ENCODE results near the gene RPL7L1. TPM values are rescaled to one million over a fixed set of nuclear protein-coding genes. Genes with fewer than 3 reads are reported as not detected.
A peak's percentile ranks its signal among the peaks of the same experiment; 100 is the strongest.
"Not testable (repeated sequence)": the region's sequence is repeated elsewhere in the genome, so short reads cannot be mapped to it uniquely, and the experiment has no call there.

The RPL7L1 gene
- 56.0 TPM for total RNA-seq

DNA sequence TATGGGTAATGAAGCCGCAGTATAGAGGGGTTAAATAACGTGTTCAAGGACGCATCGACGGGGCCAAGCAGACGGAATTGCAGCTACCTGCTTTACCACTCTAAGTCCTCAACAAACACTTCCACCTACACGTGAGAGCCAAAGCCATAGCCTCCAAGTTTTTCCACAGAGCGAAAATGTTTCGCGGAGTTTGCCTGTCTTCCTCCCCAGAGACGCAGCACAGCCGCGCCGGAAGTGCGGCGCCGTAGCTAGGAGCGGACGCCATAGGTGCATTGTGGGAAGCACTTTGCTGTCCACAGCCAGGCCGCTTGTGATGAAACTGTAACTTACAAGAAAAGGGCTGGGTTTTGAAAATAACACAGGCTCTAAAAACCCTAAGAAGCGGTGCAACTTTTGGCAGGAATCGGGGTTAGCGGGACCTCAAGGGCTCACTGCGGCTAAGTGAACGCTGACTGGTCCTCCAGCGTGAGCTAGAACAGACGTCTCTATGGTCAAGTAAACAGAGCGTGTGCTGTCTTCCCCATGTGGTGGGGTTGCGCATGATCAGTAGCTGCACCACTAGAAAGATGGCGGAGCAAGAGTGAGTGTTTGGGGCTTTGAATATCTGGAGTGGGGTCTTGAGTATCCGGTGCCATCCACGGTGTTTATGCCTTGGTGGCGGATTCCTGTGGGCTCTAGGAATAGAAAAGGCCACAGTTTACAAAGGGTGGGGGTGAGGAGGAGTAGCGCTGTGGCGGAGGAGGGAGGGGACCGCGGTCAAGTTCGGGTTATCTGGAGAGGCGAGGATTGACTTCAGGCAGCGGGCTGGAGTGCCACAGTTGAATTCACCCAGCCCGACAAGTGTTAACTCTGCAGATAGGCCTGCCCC lies at the start of gene RPL7L1:
Gene RPL7L1 (plus strand): TSS at position 245 of the 868 bp plus-strand sequence. CDS start 295 bp downstream, at position 540.
- DNase-seq (ENCODE audit: low read depth in 2 of 3, low spot score in 2 of 3) = peak; percentile 76 to 93 (median 88)

- DNase-seq (ENCODE audit: low read depth in 2 of 3, low spot score in 2 of 3) = no peak
Observed at GRCh38 chr6:42831237-42831636, 48.2 kb upstream of the RPL7L1 start.

DNA sequence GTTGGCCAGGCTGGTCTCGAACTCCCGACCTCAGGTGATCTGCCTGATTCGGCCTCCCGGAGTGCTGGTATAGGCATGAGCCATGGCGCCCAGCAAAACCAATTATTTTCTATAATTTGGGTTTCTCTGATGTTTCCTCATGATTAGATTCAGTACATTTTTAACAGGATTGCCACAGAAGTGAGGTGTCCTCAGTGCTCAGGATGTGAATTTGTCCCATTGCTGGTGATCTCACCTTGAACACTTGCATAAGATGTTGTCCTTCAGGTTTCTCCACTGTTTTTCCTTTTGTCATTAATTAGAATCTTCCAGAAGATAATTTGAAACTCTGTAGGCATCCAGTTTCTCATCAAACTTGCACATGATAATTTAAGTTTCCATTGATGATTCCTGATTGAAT lies 45.4 kb upstream of the RPL7L1 start:
- DNase-seq (ENCODE audit: low read depth in 2 of 3, low spot score in 2 of 3) = no peak

DNA sequence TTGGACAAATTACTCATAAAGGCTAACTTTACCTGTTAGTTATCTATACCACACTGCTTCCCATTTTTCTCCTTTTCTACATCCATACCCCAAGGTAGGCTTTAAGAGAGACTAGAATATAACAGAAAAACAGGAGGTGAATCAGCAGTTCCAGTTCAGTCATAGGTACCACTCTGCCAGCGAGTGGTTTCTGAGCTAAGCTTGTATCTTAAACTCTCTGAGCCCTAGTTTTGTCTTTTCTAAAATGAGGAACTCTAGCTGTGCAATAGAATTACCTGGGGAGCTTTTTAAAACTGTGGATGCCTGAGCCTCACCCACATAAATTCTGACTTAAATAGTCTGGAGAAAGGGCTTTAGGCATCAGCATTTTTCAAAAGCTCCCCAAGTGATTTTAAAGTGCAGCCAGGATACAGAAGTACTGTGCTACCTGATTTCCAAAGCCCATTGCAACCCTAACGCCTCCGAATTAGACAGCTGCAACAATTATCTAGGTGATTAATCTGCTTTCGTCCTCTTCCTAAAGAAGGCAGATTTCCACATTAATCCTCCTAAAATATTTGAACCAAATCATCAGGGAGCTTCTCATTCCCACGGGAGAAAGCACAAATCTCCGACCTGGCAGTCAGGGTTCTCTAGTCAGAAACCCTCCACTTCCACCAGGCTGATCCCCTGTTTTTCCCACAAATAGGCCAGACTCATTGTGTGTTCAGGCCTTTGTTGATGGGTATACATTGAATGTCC lies 37.4 kb upstream of the RPL7L1 start:
- DNase-seq (ENCODE audit: low read depth in 2 of 3, low spot score in 2 of 3) = peak in 2 of 3 donors; percentile 7 to 32

DNA sequence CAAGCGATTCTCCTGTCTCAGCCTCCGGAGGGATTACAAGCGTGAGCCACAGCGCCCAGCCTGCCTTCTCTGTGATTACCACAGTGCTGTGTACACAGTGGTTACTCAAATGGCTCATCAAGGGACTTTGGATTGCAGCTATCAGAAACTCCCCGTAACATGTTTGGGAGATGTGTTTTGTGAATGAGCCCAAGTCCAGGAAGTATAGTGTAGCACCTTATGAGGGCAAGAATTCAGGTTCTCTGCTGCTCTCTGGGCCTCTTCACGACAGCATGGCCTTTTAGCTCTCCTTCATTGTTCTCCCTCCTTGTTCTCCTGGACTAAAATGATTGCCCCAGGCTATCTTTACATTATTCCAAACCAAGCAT lies 34.1 kb upstream of the RPL7L1 start:
- DNase-seq (ENCODE audit: low read depth in 2 of 3, low spot score in 2 of 3) = no peak

- DNase-seq (ENCODE audit: low read depth in 2 of 3, low spot score in 2 of 3) = no peak
Observed at GRCh38 chr6:42846505-42846904, 32.9 kb upstream of the RPL7L1 start.

DNA sequence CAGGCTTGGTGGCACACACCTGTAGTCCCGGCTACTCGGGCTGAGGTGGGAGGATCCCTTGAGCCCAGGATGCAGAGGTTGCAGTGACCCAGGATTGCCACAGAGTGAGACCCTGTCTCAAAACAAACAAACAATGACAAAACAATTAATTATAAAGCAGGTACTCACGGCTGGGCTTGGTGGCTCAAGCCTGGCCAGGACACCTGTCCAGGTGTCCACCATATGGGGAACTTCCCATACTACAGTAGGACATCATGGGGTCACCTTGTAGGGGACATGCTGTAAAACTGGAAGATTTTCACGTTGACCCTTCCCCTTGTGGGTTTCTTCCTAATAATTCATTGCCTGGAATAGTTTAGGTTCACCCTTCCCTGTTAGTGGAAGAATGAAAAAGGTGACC lies 30.7 kb upstream of the RPL7L1 start:
- DNase-seq (ENCODE audit: low read depth in 2 of 3, low spot score in 2 of 3) = no peak

DNA sequence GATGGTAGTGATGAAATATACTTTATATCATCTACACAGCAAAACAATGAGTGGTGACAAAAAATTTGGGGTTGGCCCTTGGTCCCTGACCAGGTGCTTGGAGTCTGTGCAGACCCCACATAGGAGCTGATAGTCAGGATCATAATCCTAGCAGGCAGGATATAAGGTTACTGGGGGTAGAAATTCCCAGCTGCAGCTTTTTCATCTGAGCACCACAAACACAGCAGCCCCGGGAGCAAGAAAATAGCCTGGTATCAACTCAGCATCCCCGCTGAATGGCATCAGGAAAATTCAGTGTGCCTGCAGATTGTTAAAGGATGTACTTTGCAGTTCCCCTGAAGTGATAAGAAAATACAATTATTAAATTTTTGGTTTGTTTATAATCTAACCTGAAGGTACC lies 27.8 kb upstream of the RPL7L1 start:
- DNase-seq (ENCODE audit: low read depth in 2 of 3, low spot score in 2 of 3) = no peak

DNA sequence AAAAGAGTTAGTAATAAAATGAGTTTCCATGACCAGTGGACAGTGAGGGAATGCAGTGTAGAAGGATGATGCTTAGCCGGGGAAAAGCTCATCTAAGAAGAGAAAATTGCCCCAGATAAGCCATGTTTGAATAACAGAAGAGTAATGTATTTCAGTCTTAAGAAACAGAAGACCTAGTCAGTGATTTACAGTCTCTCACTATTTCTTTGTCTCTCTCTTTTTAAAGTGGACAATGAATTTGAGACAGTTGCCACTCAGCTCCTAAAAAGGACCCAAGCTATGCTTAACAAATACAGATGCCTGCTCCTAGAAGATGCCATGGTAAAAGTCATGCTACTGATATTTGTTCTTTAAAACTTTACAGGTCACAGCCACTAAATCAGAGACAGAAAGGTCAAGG lies 19.4 kb upstream of the RPL7L1 start:
- no peak for DNase-seq (ENCODE audit: low read depth in 2 of 3, low spot score in 2 of 3)

- DNase-seq (ENCODE audit: low read depth in 2 of 3, low spot score in 2 of 3) = no peak
Observed at GRCh38 chr6:42860481-42860880, 18.9 kb upstream of the RPL7L1 start.

GRCh38 chr6:42864602-42865001 lies 14.8 kb upstream of the RPL7L1 start:
- DNase-seq (ENCODE audit: low read depth in 2 of 3, low spot score in 2 of 3) = no peak

GRCh38 chr6:42870145-42870936 lies 9.1 kb upstream of the RPL7L1 start:
- DNase-seq (ENCODE audit: low read depth in 2 of 3, low spot score in 2 of 3) = no peak

DNA sequence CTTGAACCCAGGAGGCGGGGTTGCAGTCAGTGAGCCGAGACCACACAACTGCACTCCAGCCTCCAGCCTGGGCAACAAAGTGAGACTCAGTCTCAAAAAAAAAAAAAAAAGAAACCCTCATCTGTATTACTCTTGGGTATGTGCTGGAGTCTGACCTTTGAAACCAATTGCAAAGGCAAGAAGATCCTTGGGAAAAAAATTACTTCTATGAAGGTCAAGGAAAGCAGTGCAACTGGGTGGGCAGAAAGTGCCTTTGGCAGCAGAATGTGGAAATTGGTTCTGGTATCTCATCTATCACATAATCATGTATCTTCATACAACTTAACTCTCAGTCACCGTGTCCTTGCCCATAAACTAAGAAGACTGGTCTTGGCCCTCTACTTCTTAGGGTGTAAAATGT lies 7.7 kb upstream of the RPL7L1 start:
- DNase-seq (ENCODE audit: low read depth in 2 of 3, low spot score in 2 of 3) = no peak

DNA sequence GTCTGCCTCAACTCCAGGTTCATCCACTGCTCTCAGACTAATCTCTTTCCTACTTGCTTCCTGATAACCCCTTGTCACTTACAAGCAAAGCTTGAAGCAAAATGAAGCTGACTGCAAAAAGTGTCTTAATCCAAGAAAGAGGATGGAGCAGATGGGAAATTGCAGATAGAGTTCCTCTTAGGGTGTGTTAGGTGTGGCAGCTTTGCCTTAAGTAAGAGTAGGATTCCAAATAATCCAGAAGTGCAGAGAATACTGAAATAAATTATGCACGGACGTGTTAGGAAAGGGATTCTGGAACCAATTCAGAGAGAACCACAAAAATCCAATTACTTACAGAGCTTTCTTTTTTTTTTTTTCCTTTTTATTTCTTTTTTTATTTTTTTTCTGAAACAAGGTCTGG lies 6.1 kb upstream of the RPL7L1 start:
- no peak for DNase-seq (ENCODE audit: low read depth in 2 of 3, low spot score in 2 of 3)

- no peak for DNase-seq (ENCODE audit: low read depth in 2 of 3, low spot score in 2 of 3)
Observed at GRCh38 chr6:42877695-42878094, 1.7 kb upstream of the RPL7L1 start.

DNA sequence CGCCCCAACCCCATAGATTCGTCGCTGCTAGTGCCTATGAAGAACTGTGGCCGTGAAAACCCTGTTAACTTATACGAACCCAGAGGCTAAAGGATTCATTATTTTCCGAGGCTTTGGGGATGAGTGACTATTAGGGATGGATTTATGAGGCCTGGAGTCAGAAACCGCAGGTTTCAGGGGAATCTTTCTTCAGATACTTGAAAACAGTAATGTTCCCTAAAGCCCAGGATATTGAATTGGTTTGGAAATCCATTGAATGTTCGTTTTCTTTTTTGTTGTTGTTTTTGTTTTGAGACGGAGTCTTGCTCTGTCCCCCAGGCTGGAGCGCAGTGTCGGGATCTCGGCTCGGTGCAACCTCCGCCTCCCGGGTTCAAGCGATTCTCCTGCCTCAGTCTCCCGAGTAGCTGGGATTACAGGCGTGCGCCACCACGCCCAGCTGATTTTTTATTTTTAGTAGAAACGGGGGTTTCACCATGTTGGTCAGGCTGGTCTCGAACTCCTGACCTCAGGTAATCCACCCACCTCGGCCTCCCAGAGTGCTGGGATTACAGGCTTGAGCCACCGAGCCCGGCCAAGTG lies 913 bp downstream of the RPL7L1 start:
- DNase-seq (ENCODE audit: low read depth in 2 of 3, low spot score in 2 of 3) = not testable (repeated sequence)

DNA sequence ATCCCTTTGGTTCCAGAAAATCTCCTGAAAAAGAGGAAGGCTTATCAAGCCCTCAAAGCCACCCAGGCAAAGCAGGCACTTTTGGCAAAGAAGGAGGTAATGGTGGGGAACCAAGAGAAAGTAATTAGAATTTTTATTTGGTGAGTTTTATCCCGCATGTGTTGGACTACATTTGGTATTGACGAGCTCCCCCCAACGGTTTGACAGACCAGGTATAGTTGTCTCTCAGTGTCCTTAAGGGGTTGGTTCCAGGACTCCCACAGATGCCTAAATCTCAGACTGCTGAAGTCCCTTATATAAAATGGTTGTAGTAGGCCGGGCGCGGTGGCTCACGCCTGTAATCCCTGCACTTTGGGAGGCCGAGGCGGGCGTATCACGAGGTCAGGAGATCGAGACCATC lies 1.5 kb downstream of the RPL7L1 start:
- not testable (repeated sequence) for DNase-seq (ENCODE audit: low read depth in 2 of 3, low spot score in 2 of 3)

- no peak for DNase-seq (ENCODE audit: low read depth in 2 of 3, low spot score in 2 of 3)
Observed at GRCh38 chr6:42885702-42886101, 6.3 kb downstream of the RPL7L1 start.

DNA sequence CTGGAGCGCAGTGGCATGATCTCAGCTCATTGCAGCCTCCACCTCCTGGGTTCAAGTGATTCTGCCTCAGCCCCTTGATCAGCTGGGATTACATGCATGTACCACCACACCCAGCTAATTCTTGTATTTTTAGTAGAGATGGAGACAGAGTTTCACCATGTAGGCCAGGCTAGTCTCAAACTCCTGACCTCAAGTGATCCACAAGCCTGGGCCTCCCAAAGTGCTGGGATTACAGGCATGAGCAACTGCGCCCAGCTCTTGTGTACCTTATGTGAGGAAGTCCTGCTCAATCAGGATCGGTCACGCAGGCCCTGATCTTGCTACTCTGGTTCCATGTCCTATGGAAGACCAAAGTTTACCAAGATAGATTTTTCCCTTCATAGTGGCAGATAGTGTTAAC lies 8.8 kb downstream of the RPL7L1 start:
- not testable (repeated sequence) for DNase-seq (ENCODE audit: low read depth in 2 of 3, low spot score in 2 of 3)

GRCh38 chr6:42889815-42890214 lies 10.4 kb downstream of the RPL7L1 start:
- DNase-seq (ENCODE audit: low read depth in 2 of 3, low spot score in 2 of 3) = no peak

All from hematopoietic multipotent progenitor cell (in vitro differentiated cells).